Measurements from ENCODE around the gene SPSB4. TPM values are rescaled to one million over a fixed set of nuclear protein-coding genes. Genes with fewer than 3 reads are reported as not detected.
A peak's percentile ranks its signal among the peaks of the same experiment; 100 is the strongest.

SPSB4 gene
- total and polyA plus RNA-seq, 5 donors from 2014 or later, result not detected

DNA sequence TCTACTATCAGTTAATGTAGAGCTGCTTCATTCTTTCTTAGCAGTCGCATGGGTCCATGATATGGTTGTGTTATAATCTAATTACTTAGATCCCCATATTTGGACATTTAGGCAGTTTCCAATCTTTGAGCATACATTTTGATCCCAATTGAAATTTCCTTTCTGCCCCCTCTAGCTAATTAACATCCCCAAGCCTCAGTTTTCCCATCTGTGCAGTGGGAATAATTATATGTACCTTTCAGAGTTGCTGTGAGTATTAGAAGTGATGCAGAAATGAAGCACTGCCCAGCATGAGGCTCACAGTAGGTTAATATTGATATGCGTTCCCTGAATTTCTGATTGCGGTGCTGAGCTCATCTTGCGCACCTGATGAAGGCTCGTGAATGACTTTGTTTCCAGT lies 21.8 kb downstream of the SPSB4 start:
- H3K4me3 Mint-ChIP-seq, result no peak overlapping the region
- DNase-seq (no peak), ATAC-seq (ENCODE audit: low read depth in 2 of 2) (no peak)
- no peak overlapping the region for H3K27ac ChIP-seq (ENCODE audit: insufficient read depth, low read length, poor library complexity, severe bottlenecking)
- H3K36me3 ChIP-seq (ENCODE audit: control insufficient read depth, insufficient read depth, low read length), result no peaks in the 10 kb centered on the region
- no peaks in the 10 kb centered on the region for H3K27me3 Mint-ChIP-seq
- no peaks in the 10 kb centered on the region for H3K9me3 Mint-ChIP-seq
- H3K4me1 Mint-ChIP-seq, result peaks cover 0 to 9% (median 0%) of the 10 kb centered on the region in 4 donors
- H3K4me3 ChIP-seq (ENCODE audit: low read depth, low read length), result no peak overlapping the region
- no peaks in the 10 kb centered on the region for H3K27me3 ChIP-seq (ENCODE audit: control insufficient read depth, insufficient read depth, low read length)
- H3K9me3 ChIP-seq (ENCODE audit: control insufficient read depth in 2 of 2, low read length in 2 of 2), result no peaks in the 10 kb centered on the region
- no peak overlapping the region for H3K27ac Mint-ChIP-seq
- H3K4me1 ChIP-seq (ENCODE audit: control insufficient read depth, insufficient read depth, low read length, poor library complexity, severe bottlenecking), result no peaks in the 10 kb centered on the region
- no peaks in the 10 kb centered on the region for H3K36me3 Mint-ChIP-seq

DNA sequence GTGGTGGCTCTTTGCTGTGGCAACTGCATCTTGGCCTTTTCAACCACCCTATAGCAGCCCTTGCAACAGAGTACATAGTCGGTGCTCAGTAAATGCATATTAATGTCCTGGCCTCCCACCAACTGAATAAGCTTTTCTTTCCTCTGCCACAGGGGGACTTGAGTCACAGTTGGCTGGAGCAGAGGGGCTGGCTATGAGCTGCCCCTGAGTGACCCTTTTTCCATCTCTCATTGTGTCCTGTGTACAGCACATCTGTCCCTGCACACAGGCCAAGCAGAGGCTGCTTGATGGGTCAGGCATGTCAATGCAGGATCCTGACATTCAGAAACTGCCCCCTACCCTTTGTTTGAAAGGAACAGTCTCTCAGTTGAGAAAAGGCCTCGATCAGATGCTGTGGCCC lies 22.4 kb downstream of the SPSB4 start:
- Mint-ChIP-seq H3K4me3 (no peak overlapping the region), H3K27me3 (peaks cover 2% of the 10 kb centered on the region), H3K4me1 (peaks cover 0 to 9% (median 0%) of the 10 kb centered on the region in 4 donors), H3K36me3 (no peaks in the 10 kb centered on the region), H3K9me3 (no peaks in the 10 kb centered on the region), H3K27ac (no peak overlapping the region)
- H3K4me3 ChIP-seq (ENCODE audit: low read depth, low read length), result no peak overlapping the region
- no peak for DNase-seq
- no peaks in the 10 kb centered on the region for H3K27me3 ChIP-seq (ENCODE audit: control insufficient read depth, insufficient read depth, low read length)
- H3K36me3 ChIP-seq (ENCODE audit: control insufficient read depth, insufficient read depth, low read length), result no peaks in the 10 kb centered on the region
- no peaks in the 10 kb centered on the region for H3K4me1 ChIP-seq (ENCODE audit: control insufficient read depth, insufficient read depth, low read length, poor library complexity, severe bottlenecking)
- no peak overlapping the region for H3K27ac ChIP-seq (ENCODE audit: insufficient read depth, low read length, poor library complexity, severe bottlenecking)
- H3K9me3 ChIP-seq (ENCODE audit: control insufficient read depth in 2 of 2, low read length in 2 of 2), result no peaks in the 10 kb centered on the region
- ATAC-seq (ENCODE audit: low read depth in 2 of 2), result no peak

DNA sequence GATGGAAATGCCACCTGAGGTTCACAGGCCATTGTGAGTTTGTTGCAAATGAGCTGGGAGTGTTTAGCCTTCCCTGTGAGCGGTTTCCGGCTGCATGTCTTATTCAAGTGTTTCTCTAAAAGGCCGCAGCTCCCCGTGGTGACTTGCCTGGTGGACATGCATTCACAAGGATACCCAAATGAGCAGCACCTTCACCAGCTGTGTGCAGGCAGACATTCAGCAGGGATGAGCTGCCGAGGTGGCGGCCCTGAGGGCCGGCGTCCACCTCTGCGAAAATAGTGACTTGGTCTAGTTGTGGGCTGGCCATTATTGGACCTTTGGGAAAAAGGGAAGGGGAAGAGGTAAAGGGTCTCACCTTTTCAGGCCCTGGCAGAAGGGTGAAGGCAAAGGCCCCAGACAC lies 23.4 kb downstream of the SPSB4 start:
- Histone ChIP-seq H3K36me3 (ENCODE audit: control insufficient read depth, insufficient read depth, low read length) (no peaks in the 10 kb centered on the region), H3K4me1 (ENCODE audit: control insufficient read depth, insufficient read depth, low read length, poor library complexity, severe bottlenecking) (no peaks in the 10 kb centered on the region), H3K27me3 (ENCODE audit: control insufficient read depth, insufficient read depth, low read length) (no peaks in the 10 kb centered on the region), H3K27ac (ENCODE audit: insufficient read depth, low read length, poor library complexity, severe bottlenecking) (no peak overlapping the region), H3K9me3 (ENCODE audit: control insufficient read depth in 2 of 2, low read length in 2 of 2) (no peaks in the 10 kb centered on the region), H3K4me3 (ENCODE audit: low read depth, low read length) (no peak overlapping the region)
- no peaks in the 10 kb centered on the region for H3K36me3 Mint-ChIP-seq
- no peak overlapping the region for H3K27ac Mint-ChIP-seq
- H3K27me3 Mint-ChIP-seq, result peaks cover 9% of the 10 kb centered on the region
- H3K4me3 Mint-ChIP-seq, result no peak overlapping the region
- no peak for DNase-seq
- peaks cover 0 to 9% (median 0%) of the 10 kb centered on the region in 4 donors for H3K4me1 Mint-ChIP-seq
- ATAC-seq (ENCODE audit: low read depth in 2 of 2), result no peak
- H3K9me3 Mint-ChIP-seq, result no peaks in the 10 kb centered on the region

DNA sequence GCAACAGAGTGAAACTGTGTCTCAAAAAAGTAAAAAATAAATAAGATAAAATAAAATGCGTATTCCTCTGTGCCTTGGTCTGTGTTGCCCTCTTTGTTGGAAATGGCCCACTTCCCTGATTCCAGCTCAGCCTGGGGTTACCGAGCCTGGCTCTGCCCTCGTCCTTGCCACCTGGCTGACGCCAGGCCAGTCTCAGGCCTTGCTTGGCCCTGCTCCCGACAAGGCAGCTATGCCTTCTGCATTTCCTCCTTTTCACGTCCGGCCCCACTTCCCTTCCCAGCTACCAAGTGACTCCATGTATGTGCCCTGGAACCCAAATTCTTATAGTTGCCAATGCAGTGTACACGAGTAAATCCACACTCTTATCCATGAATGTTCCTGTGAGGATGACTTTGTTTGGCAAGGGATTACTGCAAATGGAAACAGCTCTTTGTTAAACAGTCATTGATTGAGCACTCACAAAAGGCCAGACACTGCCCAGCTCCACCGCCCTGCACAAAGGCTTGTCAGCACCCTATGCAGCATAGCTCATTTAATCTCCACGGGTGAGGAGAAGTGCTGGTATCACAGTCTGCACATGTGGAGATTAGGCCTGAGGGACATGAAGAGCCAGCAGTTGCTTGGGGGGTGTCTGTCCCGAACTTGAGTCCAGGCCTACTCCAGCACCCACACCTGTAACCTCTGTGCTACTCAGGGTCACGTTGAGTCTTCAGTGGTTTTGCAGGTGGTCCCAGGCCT lies 25.1 kb downstream of the SPSB4 start:
- Histone ChIP-seq H3K9me3 (ENCODE audit: control insufficient read depth in 2 of 2, low read length in 2 of 2) (no peaks in the 10 kb centered on the region), H3K27ac (ENCODE audit: insufficient read depth, low read length, poor library complexity, severe bottlenecking) (no peak overlapping the region), H3K4me3 (ENCODE audit: low read depth, low read length) (no peak overlapping the region), H3K27me3 (ENCODE audit: control insufficient read depth, insufficient read depth, low read length) (no peaks in the 10 kb centered on the region), H3K4me1 (ENCODE audit: control insufficient read depth, insufficient read depth, low read length, poor library complexity, severe bottlenecking) (no peaks in the 10 kb centered on the region), H3K36me3 (ENCODE audit: control insufficient read depth, insufficient read depth, low read length) (no peaks in the 10 kb centered on the region)
- Mint-ChIP-seq H3K27ac (no peak overlapping the region), H3K4me1 (peaks cover 0 to 9% (median 0%) of the 10 kb centered on the region in 4 donors), H3K36me3 (no peaks in the 10 kb centered on the region), H3K9me3 (no peaks in the 10 kb centered on the region), H3K27me3 (peaks cover 16% of the 10 kb centered on the region), H3K4me3 (no peak overlapping the region)
- DNase-seq (no peak), ATAC-seq (ENCODE audit: low read depth in 2 of 2) (no peak)

DNA sequence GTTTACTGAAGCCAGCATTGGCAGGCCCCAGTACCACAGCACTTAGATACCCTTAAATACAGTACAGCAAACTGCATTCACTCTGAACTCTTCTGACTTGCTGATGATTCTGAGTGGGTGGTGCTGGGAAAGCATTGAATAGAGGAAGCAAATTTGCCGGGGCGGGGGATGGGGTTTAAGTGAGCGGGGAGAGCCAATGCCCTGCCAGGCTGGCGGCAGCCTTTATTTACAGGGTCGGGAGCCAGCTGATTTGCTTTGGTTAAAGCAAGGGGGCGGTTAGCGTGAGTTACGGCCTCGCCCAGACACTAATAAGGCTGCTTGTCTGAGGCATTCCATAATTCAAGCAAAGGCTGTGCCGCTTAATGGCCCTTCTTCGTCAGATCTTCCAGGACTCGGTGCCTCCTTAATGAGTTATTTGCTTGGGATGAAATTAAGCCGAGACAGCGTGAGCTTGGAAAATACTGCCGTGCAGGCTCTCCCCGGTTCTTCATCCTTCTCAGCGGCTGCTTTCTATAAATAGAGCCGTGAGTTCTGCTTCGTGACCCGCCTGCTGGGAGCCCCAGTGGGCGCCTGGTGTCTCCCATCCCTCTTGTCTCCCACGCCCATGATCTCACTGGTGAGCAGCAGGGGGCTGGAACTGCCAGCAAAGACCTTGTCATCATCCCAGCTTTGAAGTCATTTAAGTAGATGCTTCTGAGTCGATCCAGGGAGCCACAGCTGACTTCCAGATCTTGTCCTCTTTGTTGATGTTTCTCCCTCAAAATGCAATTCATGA lies 25.8 kb downstream of the SPSB4 start:
- Mint-ChIP-seq H3K4me3 (peak overlapping the region in 2 of 4 donors; percentile 56 to 69), H3K27me3 (peaks cover 16% of the 10 kb centered on the region), H3K4me1 (peaks cover 0 to 9% (median 0%) of the 10 kb centered on the region in 4 donors), H3K27ac (peak overlapping the region in 1 of 3 donors; percentile 7), H3K9me3 (no peaks in the 10 kb centered on the region), H3K36me3 (no peaks in the 10 kb centered on the region)
- no peak overlapping the region for H3K27ac ChIP-seq (ENCODE audit: insufficient read depth, low read length, poor library complexity, severe bottlenecking)
- no peaks in the 10 kb centered on the region for H3K36me3 ChIP-seq (ENCODE audit: control insufficient read depth, insufficient read depth, low read length)
- ATAC-seq (ENCODE audit: low read depth in 2 of 2), result no peak
- no peak overlapping the region for H3K4me3 ChIP-seq (ENCODE audit: low read depth, low read length)
- peak in 1 of 3 donors; percentile 5 for DNase-seq
- no peaks in the 10 kb centered on the region for H3K4me1 ChIP-seq (ENCODE audit: control insufficient read depth, insufficient read depth, low read length, poor library complexity, severe bottlenecking)
- H3K9me3 ChIP-seq (ENCODE audit: control insufficient read depth in 2 of 2, low read length in 2 of 2), result no peaks in the 10 kb centered on the region
- no peaks in the 10 kb centered on the region for H3K27me3 ChIP-seq (ENCODE audit: control insufficient read depth, insufficient read depth, low read length)

DNA sequence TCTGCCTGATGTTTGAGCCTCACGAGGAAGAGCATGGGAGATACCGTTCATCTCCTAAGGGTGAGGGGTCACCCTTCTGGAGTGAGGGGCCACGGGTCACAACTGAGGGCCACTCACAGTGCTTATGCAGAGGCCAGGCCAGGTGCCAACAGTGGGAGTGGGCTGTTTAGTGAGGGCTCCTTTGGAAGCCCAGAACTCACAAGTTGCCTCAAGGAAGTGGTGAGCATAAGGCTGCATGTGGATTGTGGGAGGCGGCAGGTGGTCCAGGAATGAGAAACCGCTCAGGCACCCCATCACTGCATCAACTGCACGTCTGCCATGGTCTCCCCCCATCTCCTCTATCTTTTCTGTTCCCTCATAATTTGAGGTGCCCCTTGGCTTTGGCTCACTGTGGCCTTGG lies 26.5 kb downstream of the SPSB4 start:
- ATAC-seq (ENCODE audit: low read depth in 2 of 2), result no peak
- Histone ChIP-seq H3K4me1 (ENCODE audit: control insufficient read depth, insufficient read depth, low read length, poor library complexity, severe bottlenecking) (no peaks in the 10 kb centered on the region), H3K4me3 (ENCODE audit: low read depth, low read length) (no peak overlapping the region), H3K9me3 (ENCODE audit: control insufficient read depth in 2 of 2, low read length in 2 of 2) (no peaks in the 10 kb centered on the region), H3K36me3 (ENCODE audit: control insufficient read depth, insufficient read depth, low read length) (no peaks in the 10 kb centered on the region), H3K27me3 (ENCODE audit: control insufficient read depth, insufficient read depth, low read length) (no peaks in the 10 kb centered on the region), H3K27ac (ENCODE audit: insufficient read depth, low read length, poor library complexity, severe bottlenecking) (no peak overlapping the region)
- Mint-ChIP-seq H3K27ac (no peak overlapping the region), H3K4me3 (peak overlapping the region in 1 of 4 donors; percentile 56), H3K4me1 (peaks cover 0 to 9% (median 0%) of the 10 kb centered on the region in 4 donors), H3K36me3 (no peaks in the 10 kb centered on the region), H3K27me3 (peaks cover 16% of the 10 kb centered on the region), H3K9me3 (no peaks in the 10 kb centered on the region)
- DNase-seq, result no peak

DNA sequence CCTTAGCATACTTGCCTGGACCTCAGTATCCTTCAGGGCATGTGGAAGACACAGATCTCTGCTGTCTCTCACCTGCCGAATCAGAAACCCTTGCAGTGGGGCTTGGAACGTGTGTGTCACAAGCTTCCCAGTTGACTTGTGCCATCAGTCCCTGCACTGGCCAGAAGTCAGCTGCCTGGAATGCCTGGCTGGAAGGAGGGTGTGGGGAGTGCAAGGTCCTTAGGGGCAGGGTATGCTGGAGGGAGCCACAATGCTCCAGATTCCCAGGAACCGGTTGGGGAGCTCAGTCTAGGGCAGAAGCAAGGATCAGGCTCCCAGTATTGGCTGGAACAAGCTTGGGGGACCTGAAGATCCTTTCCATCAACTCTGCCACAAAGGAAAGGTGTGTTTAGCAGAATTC lies 27.1 kb downstream of the SPSB4 start:
- peaks cover 16% of the 10 kb centered on the region for H3K27me3 Mint-ChIP-seq
- H3K9me3 Mint-ChIP-seq, result no peaks in the 10 kb centered on the region
- H3K4me1 Mint-ChIP-seq, result peaks cover 0 to 9% (median 0%) of the 10 kb centered on the region in 4 donors
- no peaks in the 10 kb centered on the region for H3K36me3 Mint-ChIP-seq
- H3K36me3 ChIP-seq (ENCODE audit: control insufficient read depth, insufficient read depth, low read length), result no peaks in the 10 kb centered on the region
- H3K27ac ChIP-seq (ENCODE audit: insufficient read depth, low read length, poor library complexity, severe bottlenecking), result no peak overlapping the region
- no peak for ATAC-seq (ENCODE audit: low read depth in 2 of 2)
- no peaks in the 10 kb centered on the region for H3K27me3 ChIP-seq (ENCODE audit: control insufficient read depth, insufficient read depth, low read length)
- DNase-seq, result no peak
- H3K4me3 ChIP-seq (ENCODE audit: low read depth, low read length), result no peak overlapping the region
- no peaks in the 10 kb centered on the region for H3K9me3 ChIP-seq (ENCODE audit: control insufficient read depth in 2 of 2, low read length in 2 of 2)
- no peak overlapping the region for H3K4me3 Mint-ChIP-seq
- H3K27ac Mint-ChIP-seq, result no peak overlapping the region
- H3K4me1 ChIP-seq (ENCODE audit: control insufficient read depth, insufficient read depth, low read length, poor library complexity, severe bottlenecking), result no peaks in the 10 kb centered on the region
